GM12878 (cell line): Measurements from ENCODE around the gene RAB35. TPM values are rescaled to one million over a fixed set of nuclear protein-coding genes. Genes with fewer than 3 reads are reported as not detected.

Experiments used
- ATAC-seq: fragments of 200-7000 bp; cut with Tn5 transposase; 3 replicates; pipeline ENCODE4 v1.9.1; 2020; ENCODE audit warnings: mild to moderate bottlenecking, moderate library complexity
- BruUV-seq: library from RNA; stranded (reverse); fragments of 400-500 nt; replicated peaks from 2 replicates; lab custom pipeline; 2021; lab: Mats Ljungman, UMichigan
- CTCF ChIA-PET: fragments of 300-600 bp; sonication (Branson Sonifier 250); formaldehyde crosslinking; extraction: SDS; loops from one replicate; lab custom pipeline; 2021; ENCODE audit warnings: inconsistent platforms; lab: Yijun Ruan, JAX
- POLR2A ChIA-PET: fragments of 350-600 bp; formaldehyde crosslinking; extraction: SDS; loops from one replicate; lab custom pipeline; 2021; ENCODE audit warnings: inconsistent platforms; lab: Charles Lee
- RAD21 ChIA-PET: fragments of 300-600 bp; sonication (Branson Sonifier 250); formaldehyde crosslinking; loops from one replicate; lab custom pipeline; 2023; ENCODE audit warnings: antibody characterized with exemption; ENCODE audit not compliant: unreplicated experiment; lab: Charles Lee
- SMC1A ChIA-PET: fragments of 300-600 bp; sonication (Branson Sonifier 250); formaldehyde crosslinking; loops from one replicate; lab custom pipeline; 2023; ENCODE audit not compliant: unreplicated experiment, uncharacterized antibody; lab: Charles Lee
- DNase-seq: peaks from one replicate; pipeline ENCODE4 v3.0.0-alpha.2; 2011; ENCODE audit warnings: low read depth, low spot score
- FAIRE-seq: peaks from 3 replicates; lab custom pipeline; 2011; peaks lifted over from hg19 to GRCh38; lab: Jason Lieb, UNC
- H2AFZ ChIP-seq: 2 replicates; pipeline ENCODE4 v1.6.0; 2011; ENCODE audit warnings: low read depth, low read length, control low read depth; ENCODE audit not compliant: control insufficient read depth
- H3K27ac ChIP-seq: 2 replicates; pipeline ENCODE4 v1.5.1; 2011; ENCODE audit warnings: control low read depth; ENCODE audit not compliant: control insufficient read depth, insufficient read depth
- H3K27me3 ChIP-seq, 2 experiments: replicated peaks in 1 of 2; 2 replicates each; pipeline versions ENCODE4 v1.6.0 to v1.6.1; 2011; ENCODE audit warnings: low read length in 1 of 2; ENCODE audit not compliant: control insufficient read depth in 2 of 2, insufficient read depth in 2 of 2
- H3K36me3 ChIP-seq, 2 experiments: 2 replicates each; pipeline ENCODE4 v1.5.1; 2011; ENCODE audit warnings: low read length in 1 of 2; ENCODE audit not compliant: control insufficient read depth in 2 of 2, insufficient read depth in 2 of 2
- H3K4me1 ChIP-seq: 2 replicates; pipeline ENCODE4 v1.6.1; 2011; ENCODE audit warnings: mild to moderate bottlenecking, low read length, moderate library complexity, mixed read lengths; ENCODE audit not compliant: control insufficient read depth, insufficient read depth
- H3K4me2 ChIP-seq: 2 replicates; pipeline ENCODE4 v1.6.0; 2011; ENCODE audit warnings: control low read depth; ENCODE audit not compliant: control insufficient read depth, insufficient read depth
- H3K4me3 ChIP-seq: fragments of 200-600 bp; sonication (generic); 2 replicates; pipeline ENCODE4 v1.5.1; 2016
- H3K79me2 ChIP-seq: 2 replicates; pipeline ENCODE4 v1.6.0; 2011; ENCODE audit warnings: low read length; ENCODE audit not compliant: control insufficient read depth, insufficient read depth
- H3K9ac ChIP-seq: 2 replicates; pipeline ENCODE4 v1.8.0; 2011; ENCODE audit warnings: low read length, control low read depth, mixed read lengths; ENCODE audit not compliant: control insufficient read depth, insufficient read depth
- H3K9me3 ChIP-seq: replicated peaks from 3 replicates; pipeline ENCODE4 v1.5.1; 2011; ENCODE audit warnings: mild to moderate bottlenecking, low read length; ENCODE audit not compliant: control insufficient read depth, insufficient read depth
- H4K20me1 ChIP-seq: 2 replicates; pipeline ENCODE4 v1.6.0; 2011; ENCODE audit not compliant: control insufficient read depth, insufficient read depth
- CHD4 ChIP-seq: fragments of 200-600 bp; sonication (generic); IDR thresholded peaks from 2 replicates; pipeline ENCODE4 v1.6.1; 2016; ENCODE audit warnings: mild to moderate bottlenecking
- FOS ChIP-seq: IDR thresholded peaks from 3 replicates; pipeline ENCODE4 v1.6.1; 2011; ENCODE audit warnings: borderline replicate concordance; ENCODE audit not compliant: insufficient read length; ENCODE audit errors: extremely low read depth
- NR2F1 ChIP-seq: fragments of 450-650 bp; conservative IDR thresholded peaks from 2 replicates; pipeline ENCODE4 v1.6.1; 2017; ENCODE audit warnings: mild to moderate bottlenecking
- POLR2A ChIP-seq: IDR thresholded peaks from 2 replicates; pipeline ENCODE4 v1.6.1; 2011; ENCODE audit warnings: low read depth, mild to moderate bottlenecking, low read length
- RCOR1 ChIP-seq: conservative IDR thresholded peaks from 2 replicates; pipeline ENCODE4 v1.6.1; 2012; ENCODE audit warnings: low read depth, low read length, improper control_type of control experiment
- WRNIP1 ChIP-seq: IDR thresholded peaks from 2 replicates; pipeline ENCODE4 v1.6.1; 2011; ENCODE audit warnings: low read depth, low read length, improper control_type of control experiment, borderline replicate concordance
- WGBS: methylation state at CpG from one replicate; pipeline ENCODE4 v1.1.6; 2016; ENCODE audit warnings: low lambda C conversion rate; ENCODE audit not compliant: insufficient replicate concordance, insufficient coverage; ENCODE audit errors: missing lambda C conversion rate; 5-methylcytosine and 5-hydroxymethylcytosine counted together
- in situ Hi-C: fragments of 300-500 bp; cut with MboI; formaldehyde crosslinking; loops from 9 replicates; pipeline ENCODE4 v1.14.3; 2018; ENCODE audit warnings: mixed read lengths
- intact Hi-C: fragments of 100-400 bp; cut with micrococcal nuclease; formaldehyde crosslinking; loops from one replicate; pipeline ENCODE4 v1.14.2; 2022; ENCODE audit not compliant: unreplicated experiment
- polyA plus RNA-seq, 11 experiments: library from polyadenylated mRNA; depleted of rRNA in 4 of 11; unstranded in 6 of 11; stranded (reverse) in 5 of 11; fragments of >200 nt; fragmentation: Nextera tagmentation in 4 of 11; fragmentation: Illumina TruSeq in 1 of 11; extraction: Ambion mirVana in 4 of 11; extraction: Trizol in 1 of 11; gene quantifications; 1 replicate in 1 of 11; 2 replicates in 10 of 11; pipeline versions ENCODE4 v1.2.1 to v1.2.3, GENCODE V29; 2011 to 2016; ENCODE audit warnings: inconsistent platforms in 2 of 11, missing spikeins in 2 of 11, low read depth in 1 of 11
- total RNA-seq, 4 experiments: library from RNA; depleted of rRNA in 3 of 4; stranded (reverse); fragments of >200 nt in 3 of 4; fragmentation: Illumina TruSeq in 1 of 4; extraction: Trizol in 1 of 4; gene quantifications; 2 replicates each; pipeline versions ENCODE4 v1.2.1 to v1.2.3, GENCODE V29; 2013 to 2021
- TF ChIP-seq, protein P1 (sequence below): fragments of 450-650 bp; IDR thresholded peaks from 2 replicates; pipeline ENCODE4 v1.6.1; 2017; ENCODE audit warnings: borderline replicate concordance

The RAB35 gene
- total and polyA plus RNA-seq, 10 of the 15 experiments (the other 5 are each of a cell fraction or from before 2014, with no cell fraction given) = 0.76 to 99.2 (median 43.8) TPM

DNA sequence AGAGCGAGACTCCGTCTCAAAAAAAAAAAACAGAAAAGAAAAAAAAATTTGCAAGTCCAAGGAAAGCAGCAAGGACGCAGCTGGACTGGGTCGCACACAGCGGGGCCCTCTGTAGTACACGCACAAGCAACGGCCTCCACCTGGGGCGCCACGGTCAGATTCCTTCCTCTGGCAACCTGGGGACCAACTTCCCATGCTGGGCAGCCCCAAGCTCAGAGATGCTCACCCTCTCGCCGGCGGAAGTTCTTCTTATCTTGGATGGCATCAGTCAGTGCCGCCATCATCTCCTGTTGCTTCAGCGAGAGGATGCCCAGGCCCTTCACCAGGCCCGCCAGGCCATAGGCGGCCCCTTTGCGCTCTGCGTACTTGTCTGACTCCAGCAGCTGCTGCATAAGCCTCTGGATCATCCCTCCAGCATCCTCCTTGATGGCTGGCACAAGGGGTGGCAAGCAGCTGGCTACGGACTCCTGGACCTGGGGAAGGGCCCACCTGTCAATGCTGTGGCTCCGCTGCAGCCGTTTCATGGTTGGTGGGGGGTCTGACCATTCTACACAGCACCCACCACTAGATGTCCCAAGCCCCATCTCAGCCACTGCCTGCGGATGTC lies 34.5 kb upstream of the RAB35 start:
- no peak overlapping the region for H3K9ac ChIP-seq
- no peak overlapping the region for H3K4me2 ChIP-seq
- WGBS = 98% methylated on average over 22 of the region's 22 CpGs
- TF ChIP-seq WRNIP1 (no peak), FOS (no peak), POLR2A (0 out of 2 replicates have a peak, but pooled peaks have one; percentile 16), NR2F1 (no peak), CHD4 (no peak), RCOR1 (no peak)
- TF ChIP-seq, protein P1, sequence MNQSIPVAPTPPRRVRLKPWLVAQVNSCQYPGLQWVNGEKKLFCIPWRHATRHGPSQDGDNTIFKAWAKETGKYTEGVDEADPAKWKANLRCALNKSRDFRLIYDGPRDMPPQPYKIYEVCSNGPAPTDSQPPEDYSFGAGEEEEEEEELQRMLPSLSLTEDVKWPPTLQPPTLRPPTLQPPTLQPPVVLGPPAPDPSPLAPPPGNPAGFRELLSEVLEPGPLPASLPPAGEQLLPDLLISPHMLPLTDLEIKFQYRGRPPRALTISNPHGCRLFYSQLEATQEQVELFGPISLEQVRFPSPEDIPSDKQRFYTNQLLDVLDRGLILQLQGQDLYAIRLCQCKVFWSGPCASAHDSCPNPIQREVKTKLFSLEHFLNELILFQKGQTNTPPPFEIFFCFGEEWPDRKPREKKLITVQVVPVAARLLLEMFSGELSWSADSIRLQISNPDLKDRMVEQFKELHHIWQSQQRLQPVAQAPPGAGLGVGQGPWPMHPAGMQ = no peak
- H2AFZ ChIP-seq = no peak overlapping the region
- intact Hi-C loops = no loop called here
- ATAC-seq (no peak), DNase-seq (no peak), FAIRE-seq (no peak)
- H3K9me3 ChIP-seq = no peaks in the 10 kb centered on the region
- POLR2A ChIA-PET = no interaction called here
- SMC1A ChIA-PET = interaction anchor here (1.2 kb wide), 1 partner anchor 10 kb away, joined by 3 read pairs; no protein-coding TSS in a partner anchor
- in situ Hi-C loops = no loop called here
- H3K27ac ChIP-seq = no peak overlapping the region
- H3K4me1 ChIP-seq = no peaks in the 10 kb centered on the region
- no peaks in the 10 kb centered on the region for H3K79me2 ChIP-seq
- H4K20me1 ChIP-seq = no peaks in the 10 kb centered on the region
- H3K27me3 ChIP-seq = no peaks in the 10 kb centered on the region
- H3K4me3 ChIP-seq = no peak overlapping the region
- CTCF ChIA-PET = no interaction called here
- BruUV-seq = no TSS peak
- H3K36me3 ChIP-seq = peaks cover 43 to 55% of the 10 kb centered on the region in 2 experiments
- RAD21 ChIA-PET = interaction anchor here (1.4 kb wide), 1 partner anchor 28 kb away, joined by 3 read pairs; no protein-coding TSS in a partner anchor
